Stimulated activated CD4-positive, alpha-beta T cell treated with anti-CD3 and anti-CD28 coated beads, Interleukin-15, amount 100 ng/mL, for 24 hours (primary cell): ENCODE measurements around the gene ABCG8.

Source experiments
- DNase-seq: peaks from one replicate; pipeline ENCODE4 v3.0.0-alpha.2; 2020

The ABCG8 gene

GRCh38 chr2:43838560-43839267 lies at the start of gene ABCG8, which contains the start of gene ABCG5:
TSS of gene ABCG8 (plus strand) at chr2:43838971. CDS start at chr2:43839054, 83 bp downstream.
TSS of gene ABCG5 (minus strand) at chr2:43838839. CDS start at chr2:43838679, 160 bp downstream.
- DNase-seq: no peak

- DNase-seq: no peak
Observed at GRCh38 chr2:43790147-43790546, 48.6 kb upstream of the ABCG8 start.

- DNase-seq: no peak
Observed at GRCh38 chr2:43791035-43791765, 47.6 kb upstream of the ABCG8 start.

GRCh38 chr2:43792653-43793052 lies 46.1 kb upstream of the ABCG8 start:
- no peak for DNase-seq

GRCh38 chr2:43794956-43795355 lies 43.8 kb upstream of the ABCG8 start:
- no peak for DNase-seq

GRCh38 chr2:43796206-43796605 lies 42.6 kb upstream of the ABCG8 start:
- no peak for DNase-seq

- DNase-seq: no peak
Observed at GRCh38 chr2:43798300-43798699, 40.5 kb upstream of the ABCG8 start.

- no peak for DNase-seq
Observed at GRCh38 chr2:43800894-43801293, 37.9 kb upstream of the ABCG8 start.

GRCh38 chr2:43802135-43802534 lies 36.6 kb upstream of the ABCG8 start:
- DNase-seq: no peak

- no peak for DNase-seq
Observed at GRCh38 chr2:43803113-43803512, 35.7 kb upstream of the ABCG8 start.

GRCh38 chr2:43806719-43807031 lies 32.1 kb upstream of the ABCG8 start:
- DNase-seq: no peak

GRCh38 chr2:43810452-43810851 lies 28.3 kb upstream of the ABCG8 start:
- DNase-seq: no peak

- no peak for DNase-seq
Observed at GRCh38 chr2:43810888-43811287, 27.9 kb upstream of the ABCG8 start.

GRCh38 chr2:43812006-43812405 lies 26.8 kb upstream of the ABCG8 start:
- no peak for DNase-seq

- DNase-seq: no peak
Observed at GRCh38 chr2:43812947-43813346, 25.8 kb upstream of the ABCG8 start.

- no peak for DNase-seq
Observed at GRCh38 chr2:43814711-43815110, 24.1 kb upstream of the ABCG8 start.

GRCh38 chr2:43818761-43819160 lies 20.0 kb upstream of the ABCG8 start:
- peak; percentile 34 for DNase-seq

- no peak for DNase-seq
Observed at GRCh38 chr2:43819491-43820163, 19.1 kb upstream of the ABCG8 start.

- no peak for DNase-seq
Observed at GRCh38 chr2:43822839-43823238, 15.9 kb upstream of the ABCG8 start.

GRCh38 chr2:43823751-43824150 lies 15.0 kb upstream of the ABCG8 start:
- no peak for DNase-seq

- DNase-seq: no peak
Observed at GRCh38 chr2:43824512-43824911, 14.3 kb upstream of the ABCG8 start.

- DNase-seq: no peak
Observed at GRCh38 chr2:43824951-43825493, 13.7 kb upstream of the ABCG8 start.

- no peak for DNase-seq
Observed at GRCh38 chr2:43825841-43826240, 12.9 kb upstream of the ABCG8 start.
